Mononuclear cell (primary cell): Measurements from ENCODE around the gene BEST4. TPM values are rescaled to one million over a fixed set of nuclear protein-coding genes. Genes with fewer than 3 reads are reported as not detected.
"Not testable (repeated sequence)": the region's sequence is repeated elsewhere in the genome, so short reads cannot be mapped to it uniquely, and the experiment has no call there.

ENCODE experiments used
- H3K27me3 ChIP-seq: 2 replicates; pipeline ENCODE4 v1.6.0; 2011; ENCODE audit warnings: low read length, control low read depth; ENCODE audit not compliant: insufficient read depth
- H3K4me1 ChIP-seq: 2 replicates; pipeline ENCODE4 v1.5.1; 2011; ENCODE audit warnings: mild to moderate bottlenecking, low read length, control low read depth; ENCODE audit not compliant: insufficient read depth
- H3K4me3 ChIP-seq: 2 replicates; pipeline ENCODE4 v1.5.1; 2011; ENCODE audit warnings: mild to moderate bottlenecking, low read length, moderate library complexity
- H3K9me3 ChIP-seq: 2 replicates; pipeline ENCODE4 v1.5.1; 2011; ENCODE audit warnings: low read depth, mild to moderate bottlenecking, control low read depth, low read length
- total RNA-seq: library from RNA; depleted of rRNA; stranded (reverse); fragments of >200 nt; gene quantifications from one replicate; pipeline ENCODE4 v1.2.3, GENCODE V29; 2012

Gene BEST4
- total RNA-seq, 1 donor: 0.21 TPM

GRCh38 chr1:44822981-44823451, 35.0 kb upstream of the BEST4 start:
- Histone ChIP-seq H3K27me3 (no peaks in the 10 kb centered on the region), H3K9me3 (no peaks in the 10 kb centered on the region), H3K4me1 (peaks cover 38% of the 10 kb centered on the region), H3K4me3 (no peak overlapping the region)

DNA sequence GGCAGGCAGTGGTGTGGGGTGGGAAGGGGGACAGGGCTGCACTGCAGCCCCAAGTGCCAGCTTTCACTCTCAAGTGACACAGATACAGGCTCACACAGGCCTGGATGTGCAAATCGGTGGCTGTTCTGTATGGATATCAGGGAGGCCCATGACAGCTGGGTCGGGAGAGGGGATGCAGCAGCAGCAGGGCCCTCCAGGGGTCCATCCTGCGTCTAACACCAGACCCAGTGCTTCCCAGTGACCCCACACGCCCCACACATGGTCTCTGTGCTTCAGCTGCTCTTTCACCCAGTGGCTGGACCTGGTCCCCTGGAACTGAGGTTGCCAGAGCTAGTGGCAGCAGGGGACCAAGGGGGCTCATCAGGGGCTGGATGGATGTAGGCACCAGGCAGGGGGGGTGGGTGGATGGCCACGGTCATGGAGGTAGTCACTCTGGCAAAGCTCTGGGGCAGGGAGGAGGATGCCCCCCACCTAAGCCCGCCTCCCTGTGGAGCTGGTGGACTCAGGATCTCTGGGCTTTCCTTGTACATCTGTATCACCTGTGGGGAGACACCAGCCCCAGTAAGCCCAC, 34.2 kb upstream of the BEST4 start:
- Histone ChIP-seq H3K4me3 (no peak overlapping the region), H3K27me3 (no peaks in the 10 kb centered on the region), H3K4me1 (peaks cover 38% of the 10 kb centered on the region), H3K9me3 (no peaks in the 10 kb centered on the region)

- Histone ChIP-seq H3K9me3 (no peaks in the 10 kb centered on the region), H3K4me1 (peaks cover 29% of the 10 kb centered on the region), H3K27me3 (no peaks in the 10 kb centered on the region), H3K4me3 (no peak overlapping the region)
Measured at GRCh38 chr1:44821240-44821715, 33.3 kb upstream of the BEST4 start.

DNA sequence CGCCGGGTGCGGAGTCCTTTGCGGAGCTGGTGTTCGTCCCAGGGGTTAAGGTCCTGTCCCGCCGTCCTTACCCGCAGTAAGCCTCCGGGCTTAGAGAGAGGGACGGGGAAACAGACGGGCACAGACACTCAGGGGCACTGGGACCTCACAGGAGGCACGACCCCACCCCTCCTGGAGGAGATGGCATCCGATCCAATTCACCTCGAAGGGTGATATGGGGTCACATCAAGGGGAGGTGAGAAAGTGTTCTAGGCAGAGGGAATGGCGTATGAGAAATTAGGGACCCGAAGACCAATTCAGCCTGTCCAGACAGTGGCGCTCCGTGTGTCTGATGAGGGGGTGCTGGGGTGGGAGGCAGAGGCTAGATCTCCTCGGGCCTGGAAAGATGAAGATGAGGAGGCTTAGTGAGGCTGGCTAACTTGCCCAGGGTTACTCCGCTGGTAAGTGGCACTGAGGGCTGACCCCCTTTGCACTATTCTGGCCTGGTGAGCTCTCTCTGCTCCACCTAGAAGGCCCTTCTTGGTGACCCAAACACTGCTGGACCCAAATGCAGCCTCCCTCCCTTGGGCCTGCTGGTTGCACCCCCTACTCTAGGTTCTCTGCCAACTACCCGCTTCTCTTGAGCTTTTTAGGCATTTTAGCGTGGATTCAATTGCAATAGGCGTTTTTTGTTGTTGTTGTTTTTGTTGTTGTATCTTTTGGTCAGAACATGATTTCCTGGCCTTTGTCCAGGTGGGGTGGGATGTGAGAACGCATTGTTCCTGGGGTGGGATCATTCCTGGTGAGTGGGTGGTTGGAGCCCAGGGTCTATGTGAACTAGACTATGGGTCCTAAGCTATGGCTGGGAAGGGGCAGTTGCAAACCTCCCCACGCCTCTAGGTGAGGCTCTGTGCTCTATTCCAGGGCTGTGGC, 32.6 kb upstream of the BEST4 start:
- Histone ChIP-seq H3K4me3 (peak overlapping the region; percentile 47), H3K4me1 (peaks cover 26% of the 10 kb centered on the region)

DNA sequence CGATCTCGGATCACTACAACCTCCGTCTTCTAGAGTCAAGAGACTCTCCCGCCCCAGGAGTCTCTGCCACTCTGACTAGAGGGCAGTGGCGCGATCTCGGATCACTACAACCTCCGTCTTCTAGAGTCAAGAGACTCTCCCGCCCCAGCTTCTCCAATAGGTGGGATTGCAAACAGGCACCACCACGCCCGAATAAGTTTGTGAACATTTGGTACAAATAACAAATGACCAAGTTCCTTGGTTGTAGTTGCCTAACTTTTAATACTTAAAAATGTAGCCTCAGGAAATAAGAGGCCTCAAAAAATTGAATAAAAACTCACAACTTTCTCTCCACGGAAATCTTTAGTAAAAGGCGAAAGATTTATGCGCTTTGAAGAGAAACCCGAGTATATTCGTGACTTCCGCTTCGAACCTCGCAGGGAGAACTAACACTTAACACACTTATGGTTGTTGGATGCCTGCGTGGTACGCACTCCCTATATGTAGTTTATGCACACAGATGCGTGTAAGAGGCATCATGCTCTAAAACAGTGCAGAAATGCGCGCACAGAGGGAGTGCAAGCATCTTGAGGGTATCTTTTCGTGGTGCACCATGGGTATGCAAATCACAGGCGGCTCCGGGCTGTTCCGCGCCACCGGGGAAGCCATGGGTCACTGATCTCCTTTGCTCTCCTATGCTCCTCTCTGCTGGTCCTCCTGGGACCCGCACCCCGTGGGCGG, 31.8 kb upstream of the BEST4 start:
- Histone ChIP-seq H3K4me1 (peaks cover 34% of the 10 kb centered on the region), H3K27me3 (no peaks in the 10 kb centered on the region), H3K9me3 (no peaks in the 10 kb centered on the region), H3K4me3 (peak overlapping the region; percentile 47)

More for the DNA sequence above, 32.6 kb upstream of the BEST4 start:
- no peaks in the 10 kb centered on the region for H3K27me3 ChIP-seq
- H3K9me3 ChIP-seq: no peaks in the 10 kb centered on the region

DNA sequence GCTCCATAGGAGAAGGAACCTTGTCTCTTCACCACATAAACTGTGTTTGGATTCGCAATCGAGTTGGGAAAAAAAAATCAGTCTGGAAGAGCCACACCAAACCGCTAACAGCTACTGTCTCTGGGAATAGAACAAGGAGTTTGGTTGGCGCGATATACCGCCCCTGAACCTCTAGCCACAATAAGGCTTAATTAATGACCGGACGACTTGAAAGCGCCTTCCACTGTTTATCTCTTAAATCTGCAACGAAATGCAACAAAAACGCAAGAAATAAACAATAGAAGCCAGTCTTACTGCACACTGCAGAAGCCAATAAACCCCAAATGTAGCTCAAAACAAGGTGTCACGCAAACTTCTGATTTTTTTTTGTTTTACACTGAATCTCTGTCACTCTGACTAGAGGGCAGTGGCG, 31.2 kb upstream of the BEST4 start:
- Histone ChIP-seq H3K4me3 (peak overlapping the region; percentile 47), H3K9me3 (no peaks in the 10 kb centered on the region), H3K27me3 (no peaks in the 10 kb centered on the region), H3K4me1 (peaks cover 39% of the 10 kb centered on the region)

DNA sequence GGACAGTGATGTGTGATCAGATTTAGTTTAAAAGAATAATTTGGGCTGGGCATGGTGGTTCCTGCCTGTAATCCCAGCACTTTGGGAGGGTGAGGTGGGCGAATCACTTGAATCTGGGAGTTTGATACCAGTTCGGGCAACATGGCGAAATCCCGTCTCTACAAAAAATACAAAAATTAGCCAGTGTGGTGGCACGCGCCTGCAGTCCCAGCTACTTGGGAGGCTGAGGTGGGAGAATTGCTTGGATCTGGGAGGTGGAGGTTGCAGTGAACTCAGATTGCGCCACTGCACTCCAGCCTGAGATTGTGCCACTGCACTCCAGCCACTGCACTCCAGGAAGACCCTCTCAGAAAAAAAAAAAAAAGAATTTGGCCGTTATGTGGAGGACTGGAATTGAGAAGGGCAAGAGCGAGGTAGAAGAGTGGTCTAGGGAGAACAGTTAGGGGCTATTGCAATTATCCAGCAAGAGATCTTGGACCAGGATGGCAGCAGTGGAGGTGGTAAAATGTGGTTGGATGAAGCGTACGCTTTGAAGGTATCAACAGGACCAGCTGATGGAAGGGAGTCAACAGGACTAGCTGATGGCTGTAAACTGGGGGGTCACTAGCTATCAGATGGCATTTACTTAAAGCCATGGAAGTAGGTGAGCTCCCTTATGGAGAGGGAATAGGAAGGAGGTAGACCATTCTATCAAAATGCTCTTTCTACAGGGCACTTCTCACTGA, 30.0 kb upstream of the BEST4 start:
- H3K4me1 ChIP-seq: peaks cover 50% of the 10 kb centered on the region
- no peaks in the 10 kb centered on the region for H3K9me3 ChIP-seq
- H3K27me3 ChIP-seq: no peaks in the 10 kb centered on the region
- H3K4me3 ChIP-seq: no peak overlapping the region

- Histone ChIP-seq H3K9me3 (no peaks in the 10 kb centered on the region), H3K4me1 (peaks cover 51% of the 10 kb centered on the region), H3K27me3 (no peaks in the 10 kb centered on the region), H3K4me3 (no peak overlapping the region)
Measured at GRCh38 chr1:44817307-44817706, 29.3 kb upstream of the BEST4 start.

- H3K4me3 ChIP-seq, H3K27me3 ChIP-seq, H3K9me3 ChIP-seq: not testable (repeated sequence)
- H3K4me1 ChIP-seq: peaks cover 57% of the 10 kb centered on the region
Measured at GRCh38 chr1:44815926-44816325, 28.0 kb upstream of the BEST4 start.

GRCh38 chr1:44812822-44813543, 25.0 kb upstream of the BEST4 start:
- H3K9me3 ChIP-seq: no peaks in the 10 kb centered on the region
- H3K4me1 ChIP-seq: peaks cover 64% of the 10 kb centered on the region
- no peak overlapping the region for H3K4me3 ChIP-seq
- no peaks in the 10 kb centered on the region for H3K27me3 ChIP-seq

- H3K4me3 ChIP-seq: no peak overlapping the region
- H3K27me3 ChIP-seq: no peaks in the 10 kb centered on the region
- H3K4me1 ChIP-seq: peaks cover 82% of the 10 kb centered on the region
- no peaks in the 10 kb centered on the region for H3K9me3 ChIP-seq
Measured at GRCh38 chr1:44811234-44811633, 23.3 kb upstream of the BEST4 start.

DNA sequence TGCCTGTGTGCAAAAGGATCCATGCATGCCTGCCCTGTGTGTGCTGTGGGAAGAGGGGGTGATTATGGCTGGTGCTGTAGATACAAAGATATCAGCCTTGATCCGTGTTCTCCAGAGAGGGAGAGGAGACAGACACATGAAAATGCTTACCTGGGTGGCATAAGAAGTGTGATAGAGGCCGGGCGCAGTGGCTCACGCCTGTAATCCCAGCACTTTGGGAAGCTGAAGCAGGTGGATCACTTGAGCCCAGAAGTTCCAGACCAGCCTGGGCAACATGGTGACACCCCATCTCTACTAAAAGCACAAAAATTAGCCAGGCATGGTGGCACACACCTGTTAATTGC, 22.8 kb upstream of the BEST4 start:
- H3K4me1 ChIP-seq: peaks cover 87% of the 10 kb centered on the region
- not testable (repeated sequence) for H3K4me3 ChIP-seq, H3K27me3 ChIP-seq, H3K9me3 ChIP-seq

- H3K4me3 ChIP-seq: no peak overlapping the region
- H3K4me1 ChIP-seq: peaks cover 85% of the 10 kb centered on the region
- no peaks in the 10 kb centered on the region for H3K27me3 ChIP-seq
- H3K9me3 ChIP-seq: no peaks in the 10 kb centered on the region
Measured at GRCh38 chr1:44810101-44810761, 22.3 kb upstream of the BEST4 start.
